Activated CD4-positive, alpha-beta T cell treated with anti-CD3 and anti-CD28 coated beads, Interleukin-10, Interleukin-2, amounts not matched to agents 100 ng/mL and 50 ng/mL, durations not matched to agents 16 hours and 8 hours (primary cell): Measurements from ENCODE around the gene MFF.
"Not testable (repeated sequence)": the region's sequence is repeated elsewhere in the genome, so short reads cannot be mapped to it uniquely, and the experiment has no call there.

Experiments
- DNase-seq: peaks from one replicate; pipeline ENCODE4 v3.0.0-alpha.2; 2020

MFF gene

GRCh38 chr2:227378371-227378782 is 53.3 kb downstream of the MFF start:
- DNase-seq = no peak

GRCh38 chr2:227379095-227379494 is 54.0 kb downstream of the MFF start, which contains the start of gene TM4SF20:
Gene TM4SF20 (minus strand): TSS chr2:227379306. CDS start chr2:227379268, 38 bp downstream.
- no peak for DNase-seq

- DNase-seq = not testable (repeated sequence)
These were observed 57.3 kb downstream of the MFF start for GRCh38 chr2:227382241-227382835.

- no peak for DNase-seq
These were observed 58.6 kb downstream of the MFF start for GRCh38 chr2:227383686-227384085.

GRCh38 chr2:227386630-227387029 is 61.6 kb downstream of the MFF start:
- no peak for DNase-seq

GRCh38 chr2:227387583-227387982 is 62.5 kb downstream of the MFF start, which contains the start of gene SCYGR1:
Gene SCYGR1 (minus strand): TSS chr2:227387949. CDS start chr2:227387949, 0 bp downstream.
- DNase-seq = not testable (repeated sequence)

- no peak for DNase-seq
These were observed 63.5 kb downstream of the MFF start for GRCh38 chr2:227388537-227389011.

- no peak for DNase-seq
These were observed 64.2 kb downstream of the MFF start for GRCh38 chr2:227389231-227389630.

GRCh38 chr2:227389661-227390060 is 64.6 kb downstream of the MFF start:
- no peak for DNase-seq

GRCh38 chr2:227390468-227391256 is 65.6 kb downstream of the MFF start:
- DNase-seq = no peak

- no peak for DNase-seq
These were observed 69.3 kb downstream of the MFF start for GRCh38 chr2:227394401-227394800.

- no peak for DNase-seq
These were observed 70.5 kb downstream of the MFF start for GRCh38 chr2:227395556-227395955.

- no peak for DNase-seq
These were observed 72.5 kb downstream of the MFF start for GRCh38 chr2:227397562-227397961.

- DNase-seq = no peak
These were observed 73.9 kb downstream of the MFF start for GRCh38 chr2:227398684-227399670.

GRCh38 chr2:227401550-227401949 is 76.5 kb downstream of the MFF start:
- no peak for DNase-seq

GRCh38 chr2:227402321-227402720 is 77.3 kb downstream of the MFF start:
- DNase-seq = no peak

- DNase-seq = no peak
These were observed 77.9 kb downstream of the MFF start for GRCh38 chr2:227402959-227403358.

GRCh38 chr2:227404585-227405271 is 79.7 kb downstream of the MFF start:
- no peak for DNase-seq

- DNase-seq = peak; percentile 34
These were observed 81.4 kb downstream of the MFF start for GRCh38 chr2:227406177-227407031.
